Neural cell (in vitro differentiated cells): ENCODE measurements around the gene TMEM9. TPM values are rescaled to one million over a fixed set of nuclear protein-coding genes. Genes with fewer than 3 reads are reported as not detected.

Experiments used
- H2AFZ ChIP-seq: fragments of 200-600, 300-800 bp; sonication (generic), shearing (Covaris generic); 2 replicates; pipeline ENCODE4 v1.6.0; 2014; ENCODE audit warnings: low read depth, mild to moderate bottlenecking, antibody characterized with exemption, low read length, moderate library complexity
- H3F3A ChIP-seq: fragments of 200-600 bp; shearing (Covaris generic); 2 replicates; pipeline ENCODE4 v1.6.1; 2016; ENCODE audit warnings: mild to moderate bottlenecking, moderate library complexity, mixed read lengths, antibody characterized with exemption, low read length; ENCODE audit not compliant: insufficient read depth, poor library complexity, severe bottlenecking
- H3K27ac ChIP-seq: fragments of 200-600, 300-800 bp; sonication (generic), shearing (Covaris generic); 2 replicates; pipeline ENCODE4 v1.5.1; 2014; ENCODE audit warnings: mild to moderate bottlenecking, low read length, moderate library complexity
- H3K27me3 ChIP-seq: fragments of 300-800, 200-600 bp; sonication (generic), shearing (Covaris generic); 2 replicates; pipeline ENCODE4 v1.6.0; 2014; ENCODE audit warnings: mild to moderate bottlenecking, low read depth, low read length, moderate library complexity; ENCODE audit not compliant: insufficient read depth
- H3K36me3 ChIP-seq: fragments of 300-800, 200-600 bp; sonication (generic), shearing (Covaris generic); 2 replicates; pipeline ENCODE4 v1.5.1; 2014; ENCODE audit warnings: mild to moderate bottlenecking, antibody characterized with exemption, low read length, moderate library complexity; ENCODE audit not compliant: insufficient read depth
- H3K4me2 ChIP-seq: fragments of 300-800, 200-600 bp; sonication (generic), shearing (Covaris generic); 2 replicates; pipeline ENCODE4 v1.6.0; 2014; ENCODE audit warnings: mild to moderate bottlenecking, low read length
- H3K4me3 ChIP-seq: fragments of 300-800, 200-600 bp; sonication (generic), shearing (Covaris generic); 2 replicates; pipeline ENCODE4 v1.5.1; 2014; ENCODE audit warnings: mild to moderate bottlenecking, low read length, moderate library complexity
- H3K79me2 ChIP-seq: fragments of 200-600 bp; shearing (Covaris generic); replicated peaks from 2 replicates; pipeline ENCODE4 v1.6.0; 2014; ENCODE audit warnings: mild to moderate bottlenecking, low read length, moderate library complexity; ENCODE audit not compliant: insufficient read depth
- H3K9ac ChIP-seq: fragments of 300-800, 200-600 bp; sonication (generic), shearing (Covaris generic); 2 replicates; pipeline ENCODE4 v1.6.1; 2016; ENCODE audit warnings: mild to moderate bottlenecking, low read length, mixed read lengths
- H3K9me2 ChIP-seq: fragments of 200-600 bp; shearing (Covaris generic); 2 replicates; pipeline ENCODE4 v1.6.1; 2016; ENCODE audit warnings: mild to moderate bottlenecking, low read length, mixed read lengths; ENCODE audit not compliant: insufficient read depth
- H3K9me3 ChIP-seq: fragments of 200-600, 300-800 bp; sonication (generic), shearing (Covaris generic); 2 replicates; pipeline ENCODE4 v1.6.1; 2016; ENCODE audit warnings: mild to moderate bottlenecking, mixed run types, low read length, moderate library complexity, mixed read lengths
- H4K20me1 ChIP-seq: fragments of 200-600 bp; shearing (Covaris generic); 2 replicates; pipeline ENCODE4 v1.6.1; 2016; ENCODE audit warnings: mild to moderate bottlenecking, mixed run types; ENCODE audit not compliant: insufficient read depth
- EP300 ChIP-seq: fragments of 450-650 bp; conservative IDR thresholded peaks from 2 replicates; pipeline ENCODE4 v1.6.1; 2014; ENCODE audit warnings: antibody characterized with exemption, mild to moderate bottlenecking, moderate library complexity; ENCODE audit not compliant: poor library complexity, severe bottlenecking
- EZH2 ChIP-seq: fragments of 200-600, 300-800 bp; shearing (Covaris generic), sonication (generic); IDR thresholded peaks from 2 replicates; pipeline ENCODE4 v1.6.1; 2014; ENCODE audit warnings: antibody characterized with exemption, low read length, borderline replicate concordance, mild to moderate bottlenecking; ENCODE audit not compliant: insufficient read depth, poor library complexity, severe bottlenecking
- MXI1 ChIP-seq: fragments of 450-650 bp; conservative IDR thresholded peaks from 2 replicates; pipeline ENCODE4 v1.6.1; 2014; ENCODE audit warnings: antibody characterized with exemption, mild to moderate bottlenecking; ENCODE audit not compliant: poor library complexity, severe bottlenecking
- POLR2AphosphoS5 ChIP-seq: IDR thresholded peaks from 2 replicates; pipeline ENCODE4 v1.6.1; 2012
- RAD21 ChIP-seq: fragments of 450-650 bp; conservative IDR thresholded peaks from 2 replicates; pipeline ENCODE4 v1.6.1; 2014; ENCODE audit warnings: antibody characterized with exemption, mild to moderate bottlenecking, moderate library complexity
- SMC3 ChIP-seq: fragments of 450-650 bp; conservative IDR thresholded peaks from 2 replicates; pipeline ENCODE4 v1.6.1; 2014; ENCODE audit warnings: antibody characterized with exemption, mild to moderate bottlenecking, moderate library complexity; ENCODE audit not compliant: poor library complexity
- TAF1 ChIP-seq: IDR thresholded peaks from 2 replicates; pipeline ENCODE4 v1.6.1; 2012; ENCODE audit warnings: low read depth
- polyA plus RNA-seq: library from polyadenylated mRNA; depleted of rRNA; stranded (reverse); fragments of >200 nt; gene quantifications from 2 replicates; pipeline ENCODE4 v1.2.3, GENCODE V29; 2014
- TF ChIP-seq, protein P1 (sequence below): IDR thresholded peaks from 2 replicates; pipeline ENCODE4 v1.6.1; 2012; ENCODE audit warnings: borderline replicate concordance
- TF ChIP-seq, protein P2 (sequence below): fragments of 450-650 bp; IDR thresholded peaks from 2 replicates; pipeline ENCODE4 v1.5.1; 2014; ENCODE audit warnings: antibody characterized with exemption, mild to moderate bottlenecking, moderate library complexity; ENCODE audit not compliant: poor library complexity, severe bottlenecking

The TMEM9 gene
- polyA plus RNA-seq, 1 donor from 2014 or later, result 182 TPM

DNA sequence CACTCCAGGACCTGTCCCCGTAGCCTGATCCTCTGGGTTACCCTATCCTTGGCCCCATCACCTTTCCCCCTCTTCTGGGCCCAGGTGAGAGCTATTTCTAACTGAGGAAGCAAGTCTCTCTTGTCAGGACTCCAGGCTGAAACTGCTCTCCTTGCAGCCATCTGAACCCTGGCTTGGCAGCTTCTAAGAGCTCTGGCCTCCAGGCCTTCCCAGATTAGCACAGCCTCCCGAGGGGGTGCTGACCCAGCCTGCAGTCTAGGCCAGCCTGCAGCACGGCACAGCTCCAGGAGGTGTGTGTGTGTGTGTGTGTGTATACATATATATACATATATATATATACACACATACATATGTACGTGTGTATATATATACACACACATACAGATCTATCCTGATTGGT is 59.4 kb downstream of the TMEM9 start:
- Histone ChIP-seq H3K4me2 (no peak overlapping the region), H3K27me3 (no peaks in the 10 kb centered on the region), H4K20me1 (no peaks in the 10 kb centered on the region), H3K4me3 (no peak overlapping the region), H2AFZ (no peak overlapping the region), H3K79me2 (no peaks in the 10 kb centered on the region), H3F3A (no peaks in the 10 kb centered on the region), H3K9me3 (no peaks in the 10 kb centered on the region), H3K9me2 (no peaks in the 10 kb centered on the region), H3K9ac (no peak overlapping the region), H3K36me3 (no peaks in the 10 kb centered on the region), H3K27ac (no peak overlapping the region)
- no peak for TF ChIP-seq POLR2AphosphoS5
- TF ChIP-seq MXI1, result no peak
- TF ChIP-seq EZH2, result no peak
- TF ChIP-seq, protein P1, sequence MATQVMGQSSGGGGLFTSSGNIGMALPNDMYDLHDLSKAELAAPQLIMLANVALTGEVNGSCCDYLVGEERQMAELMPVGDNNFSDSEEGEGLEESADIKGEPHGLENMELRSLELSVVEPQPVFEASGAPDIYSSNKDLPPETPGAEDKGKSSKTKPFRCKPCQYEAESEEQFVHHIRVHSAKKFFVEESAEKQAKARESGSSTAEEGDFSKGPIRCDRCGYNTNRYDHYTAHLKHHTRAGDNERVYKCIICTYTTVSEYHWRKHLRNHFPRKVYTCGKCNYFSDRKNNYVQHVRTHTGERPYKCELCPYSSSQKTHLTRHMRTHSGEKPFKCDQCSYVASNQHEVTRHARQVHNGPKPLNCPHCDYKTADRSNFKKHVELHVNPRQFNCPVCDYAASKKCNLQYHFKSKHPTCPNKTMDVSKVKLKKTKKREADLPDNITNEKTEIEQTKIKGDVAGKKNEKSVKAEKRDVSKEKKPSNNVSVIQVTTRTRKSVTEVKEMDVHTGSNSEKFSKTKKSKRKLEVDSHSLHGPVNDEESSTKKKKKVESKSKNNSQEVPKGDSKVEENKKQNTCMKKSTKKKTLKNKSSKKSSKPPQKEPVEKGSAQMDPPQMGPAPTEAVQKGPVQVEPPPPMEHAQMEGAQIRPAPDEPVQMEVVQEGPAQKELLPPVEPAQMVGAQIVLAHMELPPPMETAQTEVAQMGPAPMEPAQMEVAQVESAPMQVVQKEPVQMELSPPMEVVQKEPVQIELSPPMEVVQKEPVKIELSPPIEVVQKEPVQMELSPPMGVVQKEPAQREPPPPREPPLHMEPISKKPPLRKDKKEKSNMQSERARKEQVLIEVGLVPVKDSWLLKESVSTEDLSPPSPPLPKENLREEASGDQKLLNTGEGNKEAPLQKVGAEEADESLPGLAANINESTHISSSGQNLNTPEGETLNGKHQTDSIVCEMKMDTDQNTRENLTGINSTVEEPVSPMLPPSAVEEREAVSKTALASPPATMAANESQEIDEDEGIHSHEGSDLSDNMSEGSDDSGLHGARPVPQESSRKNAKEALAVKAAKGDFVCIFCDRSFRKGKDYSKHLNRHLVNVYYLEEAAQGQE, result no peak
- TF ChIP-seq EP300, result no peak
- TF ChIP-seq RAD21, result no peak
- no peak for TF ChIP-seq TAF1
- TF ChIP-seq, protein P2, sequence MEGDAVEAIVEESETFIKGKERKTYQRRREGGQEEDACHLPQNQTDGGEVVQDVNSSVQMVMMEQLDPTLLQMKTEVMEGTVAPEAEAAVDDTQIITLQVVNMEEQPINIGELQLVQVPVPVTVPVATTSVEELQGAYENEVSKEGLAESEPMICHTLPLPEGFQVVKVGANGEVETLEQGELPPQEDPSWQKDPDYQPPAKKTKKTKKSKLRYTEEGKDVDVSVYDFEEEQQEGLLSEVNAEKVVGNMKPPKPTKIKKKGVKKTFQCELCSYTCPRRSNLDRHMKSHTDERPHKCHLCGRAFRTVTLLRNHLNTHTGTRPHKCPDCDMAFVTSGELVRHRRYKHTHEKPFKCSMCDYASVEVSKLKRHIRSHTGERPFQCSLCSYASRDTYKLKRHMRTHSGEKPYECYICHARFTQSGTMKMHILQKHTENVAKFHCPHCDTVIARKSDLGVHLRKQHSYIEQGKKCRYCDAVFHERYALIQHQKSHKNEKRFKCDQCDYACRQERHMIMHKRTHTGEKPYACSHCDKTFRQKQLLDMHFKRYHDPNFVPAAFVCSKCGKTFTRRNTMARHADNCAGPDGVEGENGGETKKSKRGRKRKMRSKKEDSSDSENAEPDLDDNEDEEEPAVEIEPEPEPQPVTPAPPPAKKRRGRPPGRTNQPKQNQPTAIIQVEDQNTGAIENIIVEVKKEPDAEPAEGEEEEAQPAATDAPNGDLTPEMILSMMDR, result no peak
- TF ChIP-seq SMC3, result no peak

DNA sequence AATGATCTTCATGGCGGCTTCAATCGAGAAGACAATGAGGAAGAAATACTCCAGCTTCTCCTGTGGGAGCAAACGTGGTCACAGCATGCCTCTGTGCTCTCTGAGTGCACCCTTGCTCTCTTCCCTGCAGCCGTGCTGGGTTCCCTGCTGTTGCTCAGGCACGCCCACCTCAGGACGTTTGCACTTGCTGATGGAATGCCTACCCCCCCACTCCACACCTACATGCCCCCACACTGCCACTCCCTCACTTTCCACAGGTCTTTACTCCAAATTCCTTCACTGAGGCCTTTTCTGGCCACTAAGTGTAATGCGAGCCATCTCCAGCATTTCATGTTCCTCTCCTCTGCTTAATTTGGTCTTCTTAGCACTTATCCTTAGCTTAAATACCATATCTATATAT is 60.3 kb downstream of the TMEM9 start:
- Histone ChIP-seq H3K27me3 (no peaks in the 10 kb centered on the region), H3K9me2 (no peaks in the 10 kb centered on the region), H3F3A (no peaks in the 10 kb centered on the region), H3K27ac (no peak overlapping the region), H4K20me1 (no peaks in the 10 kb centered on the region), H3K4me3 (no peak overlapping the region), H3K4me2 (no peak overlapping the region), H2AFZ (no peak overlapping the region), H3K79me2 (no peaks in the 10 kb centered on the region), H3K9ac (no peak overlapping the region), H3K9me3 (no peaks in the 10 kb centered on the region), H3K36me3 (no peaks in the 10 kb centered on the region)
- TF ChIP-seq SMC3, result no peak
- TF ChIP-seq, protein P1, result no peak
- TF ChIP-seq MXI1, result no peak
- TF ChIP-seq, protein P2, result no peak
- no peak for TF ChIP-seq TAF1
- TF ChIP-seq POLR2AphosphoS5, result no peak
- TF ChIP-seq RAD21, result no peak
- no peak for TF ChIP-seq EZH2
- no peak for TF ChIP-seq EP300
